DMS79 (cell line): Measurements from ENCODE around the gene TLE6.
"Not testable (repeated sequence)": the region's sequence is repeated elsewhere in the genome, so short reads cannot be mapped to it uniquely, and the experiment has no call there.

ENCODE experiments used
- DNase-seq: peaks from one replicate; lab custom pipeline; 2025; lab: John Stamatoyannopoulos, UW

The TLE6 gene

GRCh38 chr19:2977001-2977745 lies at the start of gene TLE6:
TLE6 (plus strand) TSS chr19:2977564; CDS start chr19:2978234, 670 bp downstream.
- DNase-seq = peak; percentile 91

- no peak for DNase-seq
Measured at GRCh38 chr19:2933490-2933910, 43.9 kb upstream of the TLE6 start.

- not testable (repeated sequence) for DNase-seq
Measured at GRCh38 chr19:2935863-2936262, 41.5 kb upstream of the TLE6 start.

GRCh38 chr19:2942928-2943640 lies 34.3 kb upstream of the TLE6 start:
- no peak for DNase-seq

GRCh38 chr19:2944403-2944774 lies 33.0 kb upstream of the TLE6 start:
- DNase-seq = no peak

GRCh38 chr19:2944775-2945574 lies 32.4 kb upstream of the TLE6 start, which contains the start of gene ZNF77:
ZNF77 (minus strand) TSS chr19:2944971; CDS start chr19:2944840, 131 bp downstream.
- DNase-seq = peak; percentile 98

GRCh38 chr19:2945575-2946184 lies 31.7 kb upstream of the TLE6 start:
- DNase-seq = no peak

GRCh38 chr19:2949939-2950285 lies 27.5 kb upstream of the TLE6 start:
- no peak for DNase-seq

- DNase-seq = peak; percentile 98
Measured at GRCh38 chr19:2950286-2951124, 26.9 kb upstream of the TLE6 start.

GRCh38 chr19:2952953-2953481 lies 24.3 kb upstream of the TLE6 start:
- peak; percentile 48 for DNase-seq

GRCh38 chr19:2957160-2957559 lies 20.2 kb upstream of the TLE6 start:
- no peak for DNase-seq

GRCh38 chr19:2960120-2960519 lies 17.2 kb upstream of the TLE6 start:
- no peak for DNase-seq

- peak; percentile 63 for DNase-seq
Measured at GRCh38 chr19:2962018-2962670, 15.2 kb upstream of the TLE6 start.

- DNase-seq = no peak
Measured at GRCh38 chr19:2963122-2963521, 14.2 kb upstream of the TLE6 start.

GRCh38 chr19:2963631-2964030 lies 13.7 kb upstream of the TLE6 start:
- DNase-seq = not testable (repeated sequence)

- DNase-seq = no peak
Measured at GRCh38 chr19:2964874-2965273, 12.5 kb upstream of the TLE6 start.

GRCh38 chr19:2967972-2968371 lies 9.4 kb upstream of the TLE6 start:
- DNase-seq = no peak

- peak; percentile 94 for DNase-seq
Measured at GRCh38 chr19:2969104-2969504, 8.3 kb upstream of the TLE6 start.

- DNase-seq = no peak
Measured at GRCh38 chr19:2970201-2970835, 7.0 kb upstream of the TLE6 start.

GRCh38 chr19:2973229-2973628 lies 4.1 kb upstream of the TLE6 start:
- no peak for DNase-seq
